Esophagus muscularis mucosa (tissue), 4 donors: Measurements from ENCODE around the gene USF2.

Source experiments
- EP300 ChIP-seq: sonication (generic); formaldehyde crosslinking; IDR thresholded peaks from one replicate; pipeline ENCODE4 v1.6.1; 2017; ENCODE audit warnings: antibody characterized with exemption
- POLR2AphosphoS5 ChIP-seq, 2 donors: sonication (generic); formaldehyde crosslinking; IDR thresholded peaks; one replicate each; pipeline ENCODE4 v1.6.1; 2017; ENCODE audit warnings: antibody characterized with exemption in 2 of 2
- TF ChIP-seq, protein P1 (sequence below), 3 experiments: fragments of 200-600 bp in 2 of 3; fragments of 450-650 bp in 1 of 3; sonication (generic) in 2 of 3; IDR thresholded peaks; one replicate each; pipeline ENCODE4 v1.5.1; 2017 to 2019; ENCODE audit warnings: antibody characterized with exemption in 3 of 3, mild to moderate bottlenecking in 2 of 3, moderate library complexity in 1 of 3

DNA sequence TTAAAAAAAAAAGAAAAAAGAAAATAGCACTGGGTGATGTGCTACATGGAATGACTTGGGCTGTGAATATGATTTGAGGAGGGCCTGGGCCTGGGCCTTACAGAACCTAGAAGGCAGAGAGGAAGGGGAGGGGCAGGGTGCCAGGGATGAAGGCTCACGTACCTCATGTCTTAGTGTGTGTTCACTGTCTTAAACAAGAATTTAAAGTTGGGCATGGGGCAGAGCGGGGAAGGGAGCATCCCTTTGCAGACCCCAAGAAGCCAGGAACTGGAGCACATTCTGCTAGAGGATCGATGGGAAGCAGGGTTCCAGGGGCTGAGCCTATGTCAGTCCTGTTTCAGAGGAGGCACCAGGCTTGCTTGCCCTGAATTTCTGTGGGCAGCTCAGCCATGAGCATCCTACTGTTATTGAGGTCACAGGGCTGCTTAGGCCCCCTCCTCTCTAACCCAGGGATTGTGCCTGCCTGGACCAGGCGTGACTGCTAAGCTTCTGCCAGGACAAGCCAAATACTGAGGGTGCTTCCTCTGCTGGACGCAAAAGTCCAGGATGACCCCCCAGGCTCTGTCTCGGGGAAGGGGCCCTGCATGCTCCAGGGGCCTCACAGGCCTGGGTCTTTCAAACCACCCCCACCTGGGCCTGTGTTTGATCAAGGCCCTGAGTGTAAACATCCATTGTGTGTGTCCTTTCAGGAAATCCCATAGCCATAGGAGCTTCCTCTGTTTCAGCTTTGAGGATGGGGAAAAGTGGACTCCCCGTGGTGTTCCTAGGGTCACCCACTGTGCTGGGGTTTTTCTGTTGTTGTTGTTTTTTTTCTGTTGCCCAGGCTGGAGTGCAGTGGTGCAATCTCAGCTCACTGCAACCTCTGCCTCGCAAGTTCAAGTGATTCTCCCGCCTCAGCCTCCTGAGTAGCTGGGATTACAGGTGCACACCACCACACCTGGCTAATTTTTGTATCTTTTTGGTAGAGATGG lies 15.2 kb upstream of the USF2 start:
- TF ChIP-seq, protein P1, sequence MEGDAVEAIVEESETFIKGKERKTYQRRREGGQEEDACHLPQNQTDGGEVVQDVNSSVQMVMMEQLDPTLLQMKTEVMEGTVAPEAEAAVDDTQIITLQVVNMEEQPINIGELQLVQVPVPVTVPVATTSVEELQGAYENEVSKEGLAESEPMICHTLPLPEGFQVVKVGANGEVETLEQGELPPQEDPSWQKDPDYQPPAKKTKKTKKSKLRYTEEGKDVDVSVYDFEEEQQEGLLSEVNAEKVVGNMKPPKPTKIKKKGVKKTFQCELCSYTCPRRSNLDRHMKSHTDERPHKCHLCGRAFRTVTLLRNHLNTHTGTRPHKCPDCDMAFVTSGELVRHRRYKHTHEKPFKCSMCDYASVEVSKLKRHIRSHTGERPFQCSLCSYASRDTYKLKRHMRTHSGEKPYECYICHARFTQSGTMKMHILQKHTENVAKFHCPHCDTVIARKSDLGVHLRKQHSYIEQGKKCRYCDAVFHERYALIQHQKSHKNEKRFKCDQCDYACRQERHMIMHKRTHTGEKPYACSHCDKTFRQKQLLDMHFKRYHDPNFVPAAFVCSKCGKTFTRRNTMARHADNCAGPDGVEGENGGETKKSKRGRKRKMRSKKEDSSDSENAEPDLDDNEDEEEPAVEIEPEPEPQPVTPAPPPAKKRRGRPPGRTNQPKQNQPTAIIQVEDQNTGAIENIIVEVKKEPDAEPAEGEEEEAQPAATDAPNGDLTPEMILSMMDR (IDR thresholded peaks at IDR 0.05), result no peak
- TF ChIP-seq POLR2AphosphoS5 (IDR thresholded peaks at IDR 0.05) (no peak), EP300 (no peak)
